LNCaP clone FGC (cell line): ENCODE data around the gene PARP11.

Experiments
- DNase-seq: peaks from one replicate; pipeline ENCODE4 v3.0.0-alpha.2; 2011; ENCODE audit warnings: low read depth
- H3K4me3 ChIP-seq: 2 replicates; pipeline ENCODE4 v1.5.1; 2011; ENCODE audit warnings: mild to moderate bottlenecking, low read depth, low read length, control low read depth
- TF ChIP-seq, protein P1 (sequence below): IDR thresholded peaks from 2 replicates; pipeline ENCODE4 v1.5.1; 2012; ENCODE audit warnings: mild to moderate bottlenecking; ENCODE audit not compliant: control insufficient read depth, insufficient read depth; ENCODE audit errors: extremely low read depth

PARP11 gene

DNA sequence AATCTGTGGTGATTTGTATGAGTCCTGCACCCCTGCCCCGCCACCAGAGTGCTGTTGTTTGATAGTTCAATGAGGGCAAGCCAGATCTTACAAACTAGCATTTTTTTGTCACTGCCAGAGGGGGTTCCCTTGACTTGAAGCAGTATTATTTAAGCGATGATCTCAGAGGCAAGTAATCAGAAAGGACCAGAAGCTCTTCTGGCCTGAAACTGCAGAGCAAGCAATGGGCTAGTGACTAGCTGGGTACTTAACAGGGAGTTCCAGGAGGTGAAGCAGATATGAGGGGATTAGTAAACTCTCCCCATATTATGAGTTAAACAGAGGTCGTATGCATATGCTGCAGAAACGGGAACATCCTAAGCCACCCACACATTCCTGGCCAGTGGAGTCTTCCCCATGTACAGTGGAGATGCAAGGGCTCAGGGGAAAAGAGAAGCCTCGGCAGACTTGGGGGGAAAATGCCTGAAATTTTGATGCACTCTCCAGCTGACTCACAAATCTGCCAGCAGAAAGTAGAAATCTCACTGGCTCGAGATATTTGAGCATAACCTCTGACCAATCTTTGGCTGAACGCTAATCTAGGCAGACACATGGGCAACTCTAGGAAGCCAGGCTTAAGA is 112.0 kb downstream of the PARP11 start:
- TF ChIP-seq, protein P1, sequence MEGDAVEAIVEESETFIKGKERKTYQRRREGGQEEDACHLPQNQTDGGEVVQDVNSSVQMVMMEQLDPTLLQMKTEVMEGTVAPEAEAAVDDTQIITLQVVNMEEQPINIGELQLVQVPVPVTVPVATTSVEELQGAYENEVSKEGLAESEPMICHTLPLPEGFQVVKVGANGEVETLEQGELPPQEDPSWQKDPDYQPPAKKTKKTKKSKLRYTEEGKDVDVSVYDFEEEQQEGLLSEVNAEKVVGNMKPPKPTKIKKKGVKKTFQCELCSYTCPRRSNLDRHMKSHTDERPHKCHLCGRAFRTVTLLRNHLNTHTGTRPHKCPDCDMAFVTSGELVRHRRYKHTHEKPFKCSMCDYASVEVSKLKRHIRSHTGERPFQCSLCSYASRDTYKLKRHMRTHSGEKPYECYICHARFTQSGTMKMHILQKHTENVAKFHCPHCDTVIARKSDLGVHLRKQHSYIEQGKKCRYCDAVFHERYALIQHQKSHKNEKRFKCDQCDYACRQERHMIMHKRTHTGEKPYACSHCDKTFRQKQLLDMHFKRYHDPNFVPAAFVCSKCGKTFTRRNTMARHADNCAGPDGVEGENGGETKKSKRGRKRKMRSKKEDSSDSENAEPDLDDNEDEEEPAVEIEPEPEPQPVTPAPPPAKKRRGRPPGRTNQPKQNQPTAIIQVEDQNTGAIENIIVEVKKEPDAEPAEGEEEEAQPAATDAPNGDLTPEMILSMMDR = no peak
- DNase-seq = no peak
- no peak overlapping the region for H3K4me3 ChIP-seq

DNA sequence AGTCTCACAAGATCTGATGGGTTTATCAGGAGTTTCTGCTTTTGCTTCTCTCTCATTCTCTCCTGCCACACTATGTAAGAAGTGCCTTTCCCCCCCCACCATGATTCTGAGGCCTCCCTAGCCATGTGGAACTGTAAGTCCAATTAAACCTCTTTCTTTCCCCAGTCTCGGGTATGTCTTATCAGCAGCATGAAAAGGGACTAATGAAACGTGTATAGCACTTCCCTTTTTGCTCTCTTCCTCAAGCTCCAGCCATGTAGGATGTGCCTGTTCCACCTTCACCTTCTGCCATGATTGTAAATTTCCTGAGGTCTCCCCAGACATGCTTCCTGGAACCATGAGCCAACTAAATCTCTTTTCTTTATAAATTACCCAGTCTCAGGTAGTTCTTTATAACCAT is 113.3 kb downstream of the PARP11 start:
- TF ChIP-seq, protein P1 = no peak
- H3K4me3 ChIP-seq = no peak overlapping the region
- no peak for DNase-seq
